Caco-2 (cell line): ENCODE results near the gene PCBP4. TPM values are rescaled to one million over a fixed set of nuclear protein-coding genes. Genes with fewer than 3 reads are reported as not detected.

Experiments used
- BruUV-seq: library from RNA; stranded (reverse); fragments of 400-500 nt; replicated peaks from 2 replicates; lab custom pipeline; 2021; lab: Mats Ljungman, UMichigan
- CTCF ChIA-PET: fragments of 300-600 bp; sonication (Branson Sonifier 250); formaldehyde crosslinking; loops from one replicate; lab custom pipeline; 2022; ENCODE audit warnings: antibody characterized with exemption; lab: Charles Lee
- POLR2A ChIA-PET: fragments of 300-600 bp; sonication (Branson Sonifier 250); formaldehyde crosslinking; loops from one replicate; lab custom pipeline; 2022; ENCODE audit warnings: antibody characterized with exemption; lab: Charles Lee
- DNase-seq, 2 experiments: peaks; one replicate each; pipeline versions ENCODE4 v3.0.0 to v3.0.0-alpha.2; 2020 to 2022
- H3K27me3 ChIP-seq: replicated peaks from 2 replicates; pipeline ENCODE4 v1.6.0; 2011; ENCODE audit warnings: low read length; ENCODE audit not compliant: control insufficient read depth, insufficient read depth
- H3K36me3 ChIP-seq: 2 replicates; pipeline ENCODE4 v1.5.1; 2011; ENCODE audit warnings: low read length; ENCODE audit not compliant: control insufficient read depth, insufficient read depth
- H3K4me1 ChIP-seq: fragments of 250-450 bp; sonication (Bioruptor Pico); 2 replicates; pipeline ENCODE4 v1.5.1; 2020; ENCODE audit warnings: mild to moderate bottlenecking
- H3K4me3 ChIP-seq: 2 replicates; pipeline ENCODE4 v1.5.1; 2011; ENCODE audit warnings: low read depth, mild to moderate bottlenecking, control low read depth, low read length
- H3K9me3 ChIP-seq: fragments of 250-450 bp; sonication (Bioruptor Pico); 2 replicates; pipeline ENCODE4 v1.5.1; 2020; ENCODE audit warnings: mild to moderate bottlenecking, moderate library complexity
- H3K27ac Mint-ChIP-seq: one replicate; pipeline ENCODE4 v1.8.0; 2022; ENCODE audit warnings: mixed read lengths; ENCODE audit not compliant: unreplicated experiment
- H3K27me3 Mint-ChIP-seq: one replicate; pipeline ENCODE4 v1.8.0; 2022; ENCODE audit warnings: mixed read lengths; ENCODE audit not compliant: insufficient read depth, unreplicated experiment
- H3K36me3 Mint-ChIP-seq: one replicate; pipeline ENCODE4 v1.8.0; 2022; ENCODE audit warnings: mild to moderate bottlenecking, mixed read lengths; ENCODE audit not compliant: insufficient read depth, unreplicated experiment
- H3K4me1 Mint-ChIP-seq: one replicate; pipeline ENCODE4 v1.8.0; 2022; ENCODE audit warnings: low read depth, mixed read lengths; ENCODE audit not compliant: unreplicated experiment
- H3K4me3 Mint-ChIP-seq: one replicate; pipeline ENCODE4 v1.8.0; 2022; ENCODE audit warnings: mild to moderate bottlenecking, moderate library complexity, mixed read lengths; ENCODE audit not compliant: unreplicated experiment
- H3K9me3 Mint-ChIP-seq: one replicate; pipeline ENCODE4 v1.8.0; 2022; ENCODE audit warnings: mixed read lengths; ENCODE audit not compliant: unreplicated experiment
- CTCF ChIP-seq, 2 experiments: fragments of 200-600 bp in 1 of 2; IDR thresholded peaks; 1 replicate in 1 of 2; 2 replicates in 1 of 2; pipeline versions ENCODE4 v1.5.1 to v1.8.0; 2011 to 2022; ENCODE audit warnings: antibody characterized with exemption in 1 of 2, control low read depth in 1 of 2, inconsistent platforms in 1 of 2, low read depth in 1 of 2, low read length in 1 of 2, mild to moderate bottlenecking in 1 of 2, moderate library complexity in 1 of 2; ENCODE audit not compliant: insufficient read depth in 1 of 2, severe bottlenecking in 1 of 2, unreplicated experiment in 1 of 2
- intact Hi-C: fragments of 100-400 bp; cut with micrococcal nuclease; formaldehyde crosslinking; loops from one replicate; pipeline ENCODE4 v1.10.0; 2022; ENCODE audit not compliant: unreplicated experiment
- total RNA-seq: library from RNA; stranded (reverse); gene quantifications from 2 replicates; pipeline ENCODE4 v1.2.3, GENCODE V29; 2022

Gene PCBP4
- total RNA-seq, 1 experiment from 2014 or later, result 46.5 TPM

- Mint-ChIP-seq H3K27me3 (no peaks in the 10 kb centered on the region), H3K4me3 (no peak overlapping the region), H3K27ac (no peak overlapping the region), H3K36me3 (no peaks in the 10 kb centered on the region), H3K4me1 (no peaks in the 10 kb centered on the region), H3K9me3 (no peaks in the 10 kb centered on the region)
- Histone ChIP-seq H3K4me3 (no peak overlapping the region), H3K9me3 (no peaks in the 10 kb centered on the region), H3K27me3 (no peaks in the 10 kb centered on the region), H3K4me1 (no peaks in the 10 kb centered on the region), H3K36me3 (no peaks in the 10 kb centered on the region)
- CTCF ChIA-PET, result interaction anchor here (1.1 to 1.7 kb wide), 7 partner anchors 35 to 141 kb away, joined by 3 to 11 read pairs (median 4); partner anchors contain the start of gene DUSP7
- intact Hi-C loops, result no loop called here
- peak in 1 of 2 experiments; percentile 57 for TF ChIP-seq CTCF (IDR thresholded peaks at IDR 0.05; ENCODE audit: insufficient read depth in 1 of 2, low read depth in 1 of 2, low read length in 1 of 2, severe bottlenecking in 1 of 2, unreplicated experiment in 1 of 2)
- POLR2A ChIA-PET, result interaction anchor here (0.6 to 0.9 kb wide), 2 partner anchors 19 to 53 kb away, joined by 3 to 10 read pairs; no protein-coding TSS in a partner anchor
- no TSS peak for BruUV-seq
- DNase-seq, result peak in 1 of 2 experiments; percentile 37
Observed at GRCh38 chr3:52004163-52004787, 37.0 kb upstream of the PCBP4 start.

- Mint-ChIP-seq H3K4me1 (peaks cover 8% of the 10 kb centered on the region), H3K36me3 (no peaks in the 10 kb centered on the region), H3K9me3 (no peaks in the 10 kb centered on the region), H3K27me3 (no peaks in the 10 kb centered on the region), H3K27ac (no peak overlapping the region), H3K4me3 (no peak overlapping the region)
- ChIA-PET CTCF (interaction anchor here (0.8 to 2.9 kb wide), 4 partner anchors 51 to 142 kb away, joined by 3 to 9 read pairs (median 4); partner anchors contain the start of gene RRP9), POLR2A (no interaction called here)
- Histone ChIP-seq H3K4me1 (peaks cover 5% of the 10 kb centered on the region), H3K27me3 (no peaks in the 10 kb centered on the region), H3K4me3 (no peak overlapping the region), H3K36me3 (no peaks in the 10 kb centered on the region), H3K9me3 (no peaks in the 10 kb centered on the region)
- intact Hi-C loops, result no loop called here
- DNase-seq, result no peak
- TF ChIP-seq CTCF (IDR thresholded peaks at IDR 0.05; ENCODE audit: insufficient read depth in 1 of 2, low read depth in 1 of 2, low read length in 1 of 2, severe bottlenecking in 1 of 2, unreplicated experiment in 1 of 2), result no peak
- BruUV-seq, result no TSS peak
Observed at GRCh38 chr3:52002748-52003147, 35.5 kb upstream of the PCBP4 start.

GRCh38 chr3:52001443-52001974 is 34.3 kb upstream of the PCBP4 start:
- intact Hi-C loops, result loop anchor here (1.0 kb wide), 3 partner anchors 54 to 143 kb away; no protein-coding TSS in a partner anchor

More at GRCh38 chr3:52001443-52001974, 34.3 kb upstream of the PCBP4 start:
- Histone ChIP-seq H3K9me3 (no peaks in the 10 kb centered on the region), H3K4me1 (peaks cover 8% of the 10 kb centered on the region), H3K4me3 (no peak overlapping the region), H3K27me3 (no peaks in the 10 kb centered on the region), H3K36me3 (no peaks in the 10 kb centered on the region)
- BruUV-seq, result no TSS peak
- Mint-ChIP-seq H3K36me3 (no peaks in the 10 kb centered on the region), H3K4me1 (peaks cover 9% of the 10 kb centered on the region), H3K27me3 (no peaks in the 10 kb centered on the region), H3K4me3 (peak overlapping the region; percentile 37), H3K9me3 (no peaks in the 10 kb centered on the region), H3K27ac (no peak overlapping the region)
- CTCF ChIA-PET, result interaction anchor here (0.6 to 2.9 kb wide), 13 partner anchors 19 to 295 kb away, joined by 3 to 11 read pairs (median 3); partner anchors contain the start of gene DUSP7
- DNase-seq, result peak; percentile 87 to 91
- peak; percentile 95 to 98 for TF ChIP-seq CTCF (IDR thresholded peaks at IDR 0.05; ENCODE audit: insufficient read depth in 1 of 2, low read depth in 1 of 2, low read length in 1 of 2, severe bottlenecking in 1 of 2, unreplicated experiment in 1 of 2)
- POLR2A ChIA-PET, result interaction anchor here (0.6 to 0.7 kb wide), 3 partner anchors 19 to 168 kb away, joined by 3 to 5 read pairs (median 3); partner anchors contain the start of gene ACY1
